Ovary (tissue), 9 donors: ENCODE results near the gene THRB. TPM values are rescaled to one million over a fixed set of nuclear protein-coding genes. Genes with fewer than 3 reads are reported as not detected.

Experiments
- DNase-seq, 5 donors: peaks; one replicate each; pipeline ENCODE4 v3.0.0-alpha.2; 2019 to 2020
- H3K27ac ChIP-seq, 2 donors: fragments of 200-600 bp; one replicate each; pipeline versions ENCODE4 v1.5.1 to v1.8.0; 2019 to 2022
- H3K27me3 ChIP-seq: fragments of 200-600 bp; one replicate; pipeline ENCODE4 v1.8.0; 2022
- H3K36me3 ChIP-seq: fragments of 200-600 bp; sonication (generic); one replicate; pipeline ENCODE4 v1.5.1; 2019
- H3K4me1 ChIP-seq: one replicate; pipeline ENCODE4 v1.8.1; 2013; ENCODE audit warnings: mild to moderate bottlenecking, moderate library complexity; ENCODE audit not compliant: insufficient read depth
- H3K4me3 ChIP-seq: fragments of 200-600 bp; sonication (generic); one replicate; pipeline ENCODE4 v1.5.1; 2017
- H3K9me3 ChIP-seq, 2 donors: fragments of 200-600 bp in 1 of 2; sonication (generic) in 1 of 2; one replicate each; pipeline versions ENCODE4 v1.5.1 to v1.8.1; 2013 to 2019; ENCODE audit warnings: mild to moderate bottlenecking in 1 of 2, moderate library complexity in 1 of 2
- CTCF ChIP-seq, 3 donors: fragments of 450-650 bp in 2 of 3; fragments of 200-600 bp in 1 of 3; IDR thresholded peaks; one replicate each; pipeline versions ENCODE4 v1.5.1 to v1.8.0; 2016 to 2022; ENCODE audit warnings: antibody characterized with exemption in 3 of 3, mild to moderate bottlenecking in 1 of 3
- EP300 ChIP-seq: sonication (generic); formaldehyde crosslinking; IDR thresholded peaks from one replicate; pipeline ENCODE4 v1.6.1; 2017; ENCODE audit warnings: antibody characterized with exemption
- POLR2A ChIP-seq: fragments of 450-650 bp; IDR thresholded peaks from one replicate; pipeline ENCODE4 v1.6.1; 2017; ENCODE audit warnings: antibody characterized with exemption, mild to moderate bottlenecking, moderate library complexity
- WGBS, 3 donors: extraction: QIAGEN DNeasy Blood & Tissue Kit in 1 of 3; methylation state at CpG; one replicate each; pipeline versions ENCODE4 v1.1.5 to v1.1.7; 2013 to 2017; 5-methylcytosine and 5-hydroxymethylcytosine counted together
- intact Hi-C, 4 donors: fragments of 100-400 bp; cut with DNase I; formaldehyde crosslinking; loops; one replicate each; pipeline versions ENCODE4 v1.11.0 to v1.15.1; 2022 to 2023
- polyA plus RNA-seq, 2 donors: library from polyadenylated mRNA; stranded (reverse); fragments of 200-250 nt in 1 of 2; fragments of 350-450 nt in 1 of 2; fragmentation: Illumina TruSeq in 1 of 2; extraction: RNeasy Lipid Tissue Mini Kit (QIAGEN cat#74804) in 1 of 2; gene quantifications; one replicate each; pipeline ENCODE4 v1.2.3, GENCODE V29; 2013 to 2014
- total RNA-seq, 7 donors: library from RNA; depleted of rRNA in 2 of 7; stranded (reverse); fragments of >200 nt in 2 of 7; fragmentation: NEBNext Ultra II Directional in 3 of 7; extraction: Animal tissue kit (Norgen Biotek cat#: 25700) in 3 of 7; gene quantifications; one replicate each; pipeline versions ENCODE4 v1.1.0 to v1.2.4, GENCODE V29; 2016 to 2023
- donor health status: DM: no; HTN: no; CAD: no; lungs with moderate emphysema.
- donor health status: DM: no; HTN: no; CAD: no.
- donor health status: Bipolar disorder and iron deficiency.
- donor health status: DM: yes; HTN: yes; CAD: no.
- donor health status: DM: no; HTN: no; CAD: no.
- donor health status: DM: yes; HTN: yes; CAD: no.

THRB gene
- total and polyA plus RNA-seq, 9 donors, result 0.91 to 6.5 (median 3.2) TPM

GRCh38 chr3:24224666-24225384 lies 269.8 kb downstream of the THRB start:
- no peak overlapping the region for H3K4me3 ChIP-seq
- intact Hi-C loops, result no loop called here
- TF ChIP-seq CTCF (IDR thresholded peaks at IDR 0.05) (no peak), POLR2A (no peak), EP300 (no peak)

GRCh38 chr3:24222165-24222805 lies 272.4 kb downstream of the THRB start:
- intact Hi-C loops, result no loop called here

More at GRCh38 chr3:24224666-24225384, 269.8 kb downstream of the THRB start:
- no peak for DNase-seq
- Histone ChIP-seq H3K27ac (peak overlapping the region in 1 of 2 donors; percentile 30), H3K9me3 (no peaks in the 10 kb centered on the region), H3K36me3 (no peaks in the 10 kb centered on the region), H3K27me3 (no peaks in the 10 kb centered on the region), H3K4me1 (peaks cover 6% of the 10 kb centered on the region)
- WGBS, 3 donors, result 48 to 55% (median 54%) methylated on average over 4 of the region's 4 CpGs

GRCh38 chr3:24220859-24221657 lies 273.6 kb downstream of the THRB start:
- H3K27me3 ChIP-seq, result no peaks in the 10 kb centered on the region
- WGBS, 3 donors, result 11 to 16% (median 12%) methylated on average over 4 of the region's 4 CpGs
- TF ChIP-seq EP300 (no peak), CTCF (IDR thresholded peaks at IDR 0.05) (no peak), POLR2A (no peak)
- intact Hi-C loops, result no loop called here
- peaks cover 4% of the 10 kb centered on the region for H3K4me1 ChIP-seq
- no peaks in the 10 kb centered on the region for H3K36me3 ChIP-seq
- no peak overlapping the region for H3K27ac ChIP-seq
- no peak overlapping the region for H3K4me3 ChIP-seq
- no peaks in the 10 kb centered on the region for H3K9me3 ChIP-seq
- DNase-seq, result peak in 1 of 5 donors; percentile 38

More at GRCh38 chr3:24222165-24222805, 272.4 kb downstream of the THRB start:
- Histone ChIP-seq H3K27me3 (no peaks in the 10 kb centered on the region), H3K36me3 (no peaks in the 10 kb centered on the region), H3K27ac (no peak overlapping the region), H3K4me1 (peaks cover 6% of the 10 kb centered on the region), H3K9me3 (no peaks in the 10 kb centered on the region), H3K4me3 (no peak overlapping the region)
- TF ChIP-seq CTCF (IDR thresholded peaks at IDR 0.05), result no peak
- TF ChIP-seq EP300, result no peak
- TF ChIP-seq POLR2A, result no peak
- no peak for DNase-seq
- 81 to 85% (median 85%) methylated on average over 3 to 4 of the region's 4 CpGs for WGBS, 3 donors

- H3K4me3 ChIP-seq, result no peak overlapping the region
- no peak for TF ChIP-seq POLR2A
- TF ChIP-seq EP300, result no peak
- no peak for TF ChIP-seq CTCF (IDR thresholded peaks at IDR 0.05)
- H3K36me3 ChIP-seq, result no peaks in the 10 kb centered on the region
- H3K9me3 ChIP-seq, result no peaks in the 10 kb centered on the region
- no peak overlapping the region for H3K27ac ChIP-seq
- DNase-seq, result no peak
- intact Hi-C loops, result no loop called here
- 60 to 81% (median 76%) methylated on average over 2 of the region's 2 CpGs for WGBS, 3 donors
- peaks cover 10% of the 10 kb centered on the region for H3K4me1 ChIP-seq
- no peaks in the 10 kb centered on the region for H3K27me3 ChIP-seq
These were observed 279.1 kb downstream of the THRB start for GRCh38 chr3:24215502-24215901.
